ENCODE measurements around the gene FURIN.
A peak's percentile ranks its signal among the peaks of the same experiment; 100 is the strongest.

FURIN gene

DNA sequence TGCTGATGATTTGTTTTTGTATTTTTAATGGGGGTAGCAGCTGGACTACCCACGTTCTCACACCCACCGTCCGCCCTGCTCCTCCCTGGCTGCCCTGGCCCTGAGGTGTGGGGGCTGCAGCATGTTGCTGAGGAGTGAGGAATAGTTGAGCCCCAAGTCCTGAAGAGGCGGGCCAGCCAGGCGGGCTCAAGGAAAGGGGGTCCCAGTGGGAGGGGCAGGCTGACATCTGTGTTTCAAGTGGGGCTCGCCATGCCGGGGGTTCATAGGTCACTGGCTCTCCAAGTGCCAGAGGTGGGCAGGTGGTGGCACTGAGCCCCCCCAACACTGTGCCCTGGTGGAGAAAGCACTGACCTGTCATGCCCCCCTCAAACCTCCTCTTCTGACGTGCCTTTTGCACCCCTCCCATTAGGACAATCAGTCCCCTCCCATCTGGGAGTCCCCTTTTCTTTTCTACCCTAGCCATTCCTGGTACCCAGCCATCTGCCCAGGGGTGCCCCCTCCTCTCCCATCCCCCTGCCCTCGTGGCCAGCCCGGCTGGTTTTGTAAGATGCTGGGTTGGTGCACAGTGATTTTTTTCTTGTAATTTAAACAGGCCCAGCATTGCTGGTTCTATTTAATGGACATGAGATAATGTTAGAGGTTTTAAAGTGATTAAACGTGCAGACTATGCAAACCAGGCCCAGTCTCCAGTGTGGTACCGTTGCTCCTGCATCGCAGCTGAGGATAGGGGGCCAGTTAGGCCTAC is 14.6 kb downstream of the FURIN start:
- H3K4me3 ChIP-seq (ENCODE audit: low read depth, low read length), result no peak overlapping the region
- TF ChIP-seq, protein P1, sequence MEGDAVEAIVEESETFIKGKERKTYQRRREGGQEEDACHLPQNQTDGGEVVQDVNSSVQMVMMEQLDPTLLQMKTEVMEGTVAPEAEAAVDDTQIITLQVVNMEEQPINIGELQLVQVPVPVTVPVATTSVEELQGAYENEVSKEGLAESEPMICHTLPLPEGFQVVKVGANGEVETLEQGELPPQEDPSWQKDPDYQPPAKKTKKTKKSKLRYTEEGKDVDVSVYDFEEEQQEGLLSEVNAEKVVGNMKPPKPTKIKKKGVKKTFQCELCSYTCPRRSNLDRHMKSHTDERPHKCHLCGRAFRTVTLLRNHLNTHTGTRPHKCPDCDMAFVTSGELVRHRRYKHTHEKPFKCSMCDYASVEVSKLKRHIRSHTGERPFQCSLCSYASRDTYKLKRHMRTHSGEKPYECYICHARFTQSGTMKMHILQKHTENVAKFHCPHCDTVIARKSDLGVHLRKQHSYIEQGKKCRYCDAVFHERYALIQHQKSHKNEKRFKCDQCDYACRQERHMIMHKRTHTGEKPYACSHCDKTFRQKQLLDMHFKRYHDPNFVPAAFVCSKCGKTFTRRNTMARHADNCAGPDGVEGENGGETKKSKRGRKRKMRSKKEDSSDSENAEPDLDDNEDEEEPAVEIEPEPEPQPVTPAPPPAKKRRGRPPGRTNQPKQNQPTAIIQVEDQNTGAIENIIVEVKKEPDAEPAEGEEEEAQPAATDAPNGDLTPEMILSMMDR (IDR thresholded peaks at IDR 0.05; ENCODE audit: low read depth, low read length), result no peak
- no peak for DNase-seq (ENCODE audit: low read depth, low spot score)
- in situ Hi-C loops (cut with HindIII; ENCODE audit: low sequenced_read_pairs), result no loop called here

DNA sequence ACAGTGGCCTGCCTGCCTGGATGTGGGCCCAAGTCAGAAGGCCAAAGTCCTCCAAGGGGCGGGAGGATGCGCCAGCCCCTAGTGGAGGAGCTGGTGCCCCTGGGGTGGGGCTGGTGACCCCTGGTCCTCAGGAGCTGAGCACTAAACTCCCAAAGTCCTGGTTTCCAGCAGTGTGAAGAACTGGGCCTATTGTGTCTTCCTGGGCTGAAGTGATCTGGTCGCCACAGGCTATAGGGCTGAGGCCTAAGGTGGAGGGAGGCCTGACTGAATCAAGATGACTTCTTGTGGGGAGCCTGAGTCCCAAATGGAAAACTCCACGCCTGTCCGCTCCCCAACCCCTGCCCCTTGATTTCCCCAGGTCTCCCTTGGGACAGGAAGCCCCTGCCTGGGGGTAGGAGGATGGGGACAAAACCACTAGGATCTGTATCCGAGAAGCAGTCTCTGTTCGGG is 15.2 kb downstream of the FURIN start:
- in situ Hi-C loops (cut with HindIII; ENCODE audit: low sequenced_read_pairs), result no loop called here
- H3K4me3 ChIP-seq (ENCODE audit: low read depth, low read length), result no peak overlapping the region
- TF ChIP-seq, protein P1 (IDR thresholded peaks at IDR 0.05; ENCODE audit: low read depth, low read length), result no peak
- no peak for DNase-seq (ENCODE audit: low read depth, low spot score)

DNA sequence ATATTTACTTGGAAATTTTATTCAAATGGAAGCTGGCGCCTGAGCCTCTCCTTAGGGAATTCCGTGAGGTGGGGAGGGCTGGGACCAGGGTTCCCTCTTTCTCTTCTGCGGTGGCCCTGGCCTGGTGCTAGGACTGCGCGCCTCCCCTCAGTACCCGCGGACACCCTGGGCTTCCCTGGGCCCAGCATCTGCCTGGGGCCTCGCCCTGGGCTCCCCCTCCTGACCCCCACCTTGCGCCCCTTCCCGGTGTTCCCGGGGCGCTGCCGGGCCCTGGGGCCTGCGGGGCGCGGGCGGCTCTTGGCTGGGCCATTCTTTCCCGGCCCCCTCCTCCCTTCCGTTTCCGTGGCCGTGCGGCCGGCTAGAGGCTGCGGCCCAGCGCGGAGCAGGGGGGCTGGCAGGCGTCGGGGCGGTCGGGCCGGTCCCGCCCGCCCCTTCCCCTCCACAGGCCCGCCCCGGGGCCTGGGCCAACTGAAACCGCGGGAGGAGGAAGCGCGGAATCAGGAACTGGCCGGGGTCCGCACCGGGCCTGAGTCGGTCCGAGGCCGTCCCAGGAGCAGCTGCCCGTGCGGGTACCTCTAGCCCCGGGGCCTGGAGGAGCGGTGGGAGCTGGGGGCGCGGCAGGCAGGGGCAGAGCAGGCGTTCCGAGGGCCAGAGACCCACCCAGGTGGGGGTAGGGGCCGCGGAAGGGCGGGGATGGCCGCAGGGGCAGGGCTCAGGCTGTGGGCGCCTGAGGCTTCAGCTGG is 15.8 kb downstream of the FURIN start, which contains the start of gene FES:
FES (plus strand) TSS at position 529 of the 743 bp plus-strand sequence. CDS start 542 bp downstream, outside the sequence.
- peak within 1 kb of the TSS; percentile 39 for H3K4me3 ChIP-seq (ENCODE audit: low read depth, low read length)
- in situ Hi-C loops (cut with HindIII; ENCODE audit: low sequenced_read_pairs), result no loop called here
- peak; percentile 56 for DNase-seq (ENCODE audit: low read depth, low spot score)
- TF ChIP-seq, protein P1 (IDR thresholded peaks at IDR 0.05; ENCODE audit: low read depth, low read length), result no peak

DNA sequence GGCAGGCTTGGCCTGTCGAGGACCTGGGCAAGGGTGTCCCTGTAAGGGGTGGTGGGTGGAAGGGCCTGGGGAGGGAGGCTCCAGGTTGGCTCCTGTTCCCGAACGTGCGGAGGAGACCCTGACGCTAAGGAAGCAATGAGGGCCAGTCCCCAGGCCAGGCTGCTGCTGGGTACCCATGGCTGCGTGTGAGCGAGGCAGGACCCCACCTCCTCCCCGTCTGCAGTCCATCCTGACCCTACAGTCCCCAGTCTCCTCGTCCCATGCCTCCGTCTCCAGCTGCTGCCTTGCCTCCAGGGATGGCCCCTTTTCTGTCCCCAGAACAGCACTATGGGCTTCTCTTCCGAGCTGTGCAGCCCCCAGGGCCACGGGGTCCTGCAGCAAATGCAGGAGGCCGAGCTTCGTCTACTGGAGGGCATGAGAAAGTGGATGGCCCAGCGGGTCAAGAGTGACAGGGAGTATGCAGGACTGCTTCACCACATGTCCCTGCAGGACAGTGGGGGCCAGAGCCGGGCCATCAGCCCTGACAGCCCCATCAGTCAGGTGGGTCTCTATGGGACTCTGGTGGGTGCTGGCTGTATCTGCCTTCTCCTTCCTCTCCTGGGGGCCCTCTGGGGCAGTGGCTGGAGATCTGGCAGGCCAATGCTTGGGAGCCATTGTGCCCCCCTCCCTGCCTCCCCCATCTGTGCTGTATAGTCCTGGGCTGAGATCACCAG is 16.5 kb downstream of the FURIN start:
- DNase-seq (ENCODE audit: low read depth, low spot score), result no peak
- H3K4me3 ChIP-seq (ENCODE audit: low read depth, low read length), result peak overlapping the region; percentile 39
- in situ Hi-C loops (cut with HindIII; ENCODE audit: low sequenced_read_pairs), result no loop called here
- TF ChIP-seq, protein P1 (IDR thresholded peaks at IDR 0.05; ENCODE audit: low read depth, low read length), result no peak

DNA sequence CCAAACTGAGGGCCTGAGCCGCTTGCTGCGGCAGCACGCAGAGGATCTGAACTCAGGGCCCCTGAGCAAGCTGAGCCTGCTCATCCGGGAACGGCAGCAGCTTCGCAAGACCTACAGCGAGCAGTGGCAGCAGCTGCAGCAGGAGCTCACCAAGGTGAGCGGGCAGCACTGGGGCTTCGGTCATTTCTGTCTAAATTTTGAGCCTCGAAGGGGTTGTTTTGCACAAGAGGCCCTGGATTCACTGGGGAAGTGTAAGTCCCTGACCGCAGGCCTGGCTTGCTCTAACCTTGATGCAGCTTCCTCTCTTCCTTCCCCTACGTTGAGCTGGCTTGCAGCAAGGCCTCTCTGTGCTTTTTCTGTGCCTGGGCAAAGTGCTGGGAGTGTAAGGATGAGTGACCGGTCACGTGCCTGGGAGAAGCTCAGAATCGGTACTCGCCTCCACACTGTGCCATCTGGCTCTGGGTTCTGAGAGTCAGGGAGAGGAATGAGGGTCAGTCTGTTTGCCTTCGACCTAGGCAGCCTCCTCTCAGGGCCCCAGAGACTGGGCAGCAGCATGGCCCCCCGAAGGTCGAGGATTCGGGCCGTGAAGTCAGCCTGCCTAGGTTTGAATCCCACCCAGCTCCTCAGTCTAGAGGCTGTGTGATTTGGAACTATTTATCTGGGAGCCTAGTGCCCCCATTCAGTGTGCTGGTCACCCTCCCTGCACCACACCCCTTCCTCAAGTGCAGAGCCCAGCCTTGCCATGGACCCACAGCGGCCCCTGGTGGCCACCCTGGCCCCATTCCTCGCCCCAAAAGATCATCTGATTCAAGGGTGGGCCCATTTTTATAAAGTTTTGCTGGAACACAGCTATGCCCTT is 17.3 kb downstream of the FURIN start:
- H3K4me3 ChIP-seq (ENCODE audit: low read depth, low read length), result no peak overlapping the region
- peak; percentile 66 for DNase-seq (ENCODE audit: low read depth, low spot score)
- TF ChIP-seq, protein P1 (IDR thresholded peaks at IDR 0.05; ENCODE audit: low read depth, low read length), result peak; percentile 98
- in situ Hi-C loops (cut with HindIII; ENCODE audit: low sequenced_read_pairs), result no loop called here

DNA sequence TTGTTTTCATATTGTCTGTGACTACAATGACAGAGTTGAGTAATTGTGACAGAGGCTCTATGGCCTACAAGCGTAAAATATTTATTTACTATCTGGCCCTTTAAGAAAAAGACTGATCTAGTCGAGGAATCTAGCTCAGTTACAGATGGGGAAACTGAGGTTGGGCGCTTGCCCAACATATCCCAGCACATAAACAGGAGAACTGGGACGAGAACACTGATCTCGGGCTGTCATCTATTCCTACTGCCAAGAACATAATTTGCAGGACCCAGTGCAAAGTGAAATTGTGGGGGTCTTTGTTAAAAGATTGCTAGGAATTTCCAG is 17.9 kb downstream of the FURIN start:
- TF ChIP-seq, protein P1 (IDR thresholded peaks at IDR 0.05; ENCODE audit: low read depth, low read length), result no peak
- in situ Hi-C loops (cut with HindIII; ENCODE audit: low sequenced_read_pairs), result no loop called here
- H3K4me3 ChIP-seq (ENCODE audit: low read depth, low read length), result no peak overlapping the region
- no peak for DNase-seq (ENCODE audit: low read depth, low spot score)

Measured in astrocyte of the spinal cord (primary cell).